GM18505 (cell line): ENCODE results near the gene SUCO.

Experiments used
- ATAC-seq: cut with Tn5 transposase; IDR thresholded peaks from one replicate; pipeline ENCODE4 v1.9.1; 2021; ENCODE audit not compliant: unreplicated experiment
- POLR2A ChIP-seq: IDR thresholded peaks from 4 replicates; pipeline ENCODE4 v1.6.1; 2011; ENCODE audit warnings: borderline replicate concordance; ENCODE audit not compliant: insufficient read depth, insufficient read length; ENCODE audit errors: extremely low read depth

Gene SUCO

DNA sequence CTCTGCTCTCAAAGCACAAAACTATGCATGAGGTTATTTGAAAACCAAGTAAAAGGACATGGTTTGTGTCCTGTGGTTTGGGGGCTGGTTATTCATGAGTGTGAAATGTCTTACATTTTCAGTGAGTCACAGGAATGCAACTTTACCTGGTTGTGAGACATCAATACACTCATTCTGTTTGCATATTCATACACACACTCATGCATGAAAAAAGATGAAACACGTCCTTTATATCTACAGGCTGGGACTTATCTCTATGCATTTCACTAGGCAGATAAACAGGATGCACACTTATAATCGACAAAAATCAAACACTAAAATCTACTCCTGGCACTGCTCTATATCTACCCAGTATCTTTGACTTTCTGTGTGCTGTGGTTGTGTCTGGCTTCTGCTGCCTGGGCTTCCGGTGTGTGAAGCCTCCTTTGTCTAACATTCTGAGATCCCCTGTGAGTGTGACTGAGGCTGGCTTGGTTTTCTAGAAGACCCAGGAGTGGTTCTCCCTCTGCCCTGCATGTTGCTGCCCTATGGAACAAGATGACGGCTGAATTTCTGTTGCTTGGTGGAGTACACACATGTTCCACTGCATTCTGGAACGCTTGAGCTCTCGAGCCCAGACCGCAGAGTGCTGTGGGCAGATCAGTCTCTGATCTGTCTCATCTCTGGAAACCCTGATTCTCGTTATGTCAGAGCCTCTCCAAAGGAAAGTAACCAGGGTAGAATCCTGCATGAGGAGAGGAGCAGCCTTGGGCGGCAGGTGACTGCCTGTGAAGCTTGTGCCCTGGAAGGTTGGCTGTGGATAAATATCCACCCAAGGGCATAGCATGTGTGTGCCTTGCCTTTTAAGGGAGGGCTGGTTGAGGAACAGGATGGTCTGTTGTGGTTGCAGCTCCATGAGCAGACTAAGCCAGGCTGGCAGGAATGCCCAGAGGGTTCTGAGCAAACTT is 106.2 kb downstream of the SUCO start:
- TF ChIP-seq POLR2A: no peak
- ATAC-seq: no peak

DNA sequence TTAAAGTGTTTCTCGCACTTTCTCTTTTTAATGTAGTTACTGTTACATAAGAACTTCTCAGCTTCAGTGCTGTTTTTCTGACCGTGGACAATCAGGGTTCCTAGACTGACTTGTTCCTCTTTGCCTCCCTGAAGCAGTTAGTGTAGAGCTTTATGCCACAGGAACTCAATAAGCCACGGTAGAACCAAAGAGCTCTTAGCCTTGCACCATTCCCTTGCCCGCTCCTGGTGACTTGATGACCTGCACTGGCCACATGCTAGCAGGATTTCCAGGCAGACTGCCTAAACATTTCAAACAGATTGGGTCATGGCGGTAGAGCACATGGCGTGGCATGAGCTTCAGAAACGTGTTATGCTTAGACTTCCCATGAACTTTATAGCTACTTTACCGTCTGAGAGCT is 107.2 kb downstream of the SUCO start:
- TF ChIP-seq POLR2A: no peak
- no peak for ATAC-seq

- ATAC-seq: no peak
- no peak for TF ChIP-seq POLR2A
Observed at GRCh38 chr1:172641492-172641891, 108.5 kb downstream of the SUCO start.

GRCh38 chr1:172642970-172643369 is 110.0 kb downstream of the SUCO start:
- ATAC-seq: no peak
- no peak for TF ChIP-seq POLR2A

- TF ChIP-seq POLR2A: no peak
- ATAC-seq: no peak
Observed at GRCh38 chr1:172646653-172647052, 113.7 kb downstream of the SUCO start.

- no peak for TF ChIP-seq POLR2A
- no peak for ATAC-seq
Observed at GRCh38 chr1:172647110-172647564, 114.2 kb downstream of the SUCO start.

DNA sequence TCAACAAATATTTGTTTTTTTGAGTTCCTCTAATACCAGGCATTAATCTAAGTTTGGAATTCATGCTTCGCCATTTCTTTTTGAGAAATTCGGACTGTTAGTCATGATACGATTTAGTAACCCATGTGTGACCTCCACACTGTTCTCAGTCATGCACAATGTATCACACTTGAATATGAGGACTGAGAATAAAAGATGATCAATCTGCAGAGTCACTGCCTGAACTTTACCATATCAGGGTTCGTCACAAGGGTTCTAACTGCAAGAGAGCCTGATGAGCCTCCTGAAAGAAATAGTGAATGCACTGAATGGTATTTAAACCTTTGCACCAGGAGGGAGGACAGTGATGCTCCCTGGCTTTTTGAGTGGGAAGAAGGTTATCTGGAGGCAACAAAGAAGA is 115.0 kb downstream of the SUCO start:
- TF ChIP-seq POLR2A: no peak
- ATAC-seq: no peak

GRCh38 chr1:172650474-172651193 is 117.7 kb downstream of the SUCO start:
- no peak for ATAC-seq
- no peak for TF ChIP-seq POLR2A

- TF ChIP-seq POLR2A: no peak
- no peak for ATAC-seq
Observed at GRCh38 chr1:172653015-172653709, 120.2 kb downstream of the SUCO start.

DNA sequence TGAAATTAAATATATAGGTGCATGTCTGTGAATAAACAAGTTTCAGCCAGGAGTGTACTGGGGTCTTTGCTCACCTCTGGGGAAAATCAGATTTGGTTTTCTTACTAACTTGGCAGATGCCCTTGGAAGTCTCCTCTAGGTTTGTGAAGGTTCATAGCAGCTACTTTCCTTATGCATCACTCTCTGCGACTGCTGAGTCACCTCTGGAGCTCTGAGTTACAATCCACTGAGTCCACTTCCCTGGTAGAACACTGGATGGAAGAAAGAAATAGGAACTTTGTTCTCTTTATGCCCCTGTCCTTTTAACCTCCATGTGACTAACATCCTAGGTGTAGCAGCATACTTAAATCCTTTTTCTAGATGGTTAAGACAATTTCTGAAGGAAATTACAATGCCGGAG is 121.6 kb downstream of the SUCO start:
- ATAC-seq: no peak
- TF ChIP-seq POLR2A: no peak

DNA sequence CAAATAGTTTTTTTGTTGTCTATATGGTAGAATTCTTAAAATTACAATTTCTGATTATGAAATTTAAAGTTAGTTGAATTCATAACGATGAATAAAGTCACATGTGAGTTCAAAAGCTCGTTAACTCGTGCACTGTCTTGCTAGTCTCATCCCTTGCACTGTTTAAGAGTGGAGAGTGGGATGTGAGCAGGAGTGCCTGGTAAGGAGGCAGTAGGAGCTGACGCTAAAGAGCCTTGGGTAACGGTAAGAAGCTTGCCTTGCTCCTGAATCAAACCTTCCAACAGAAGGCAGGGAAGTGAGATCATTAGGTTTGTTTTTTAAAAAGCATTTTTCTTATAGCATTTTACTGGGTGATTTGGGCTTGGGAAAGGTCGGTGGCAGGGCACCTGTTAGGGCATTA is 123.6 kb downstream of the SUCO start:
- ATAC-seq: no peak
- no peak for TF ChIP-seq POLR2A

DNA sequence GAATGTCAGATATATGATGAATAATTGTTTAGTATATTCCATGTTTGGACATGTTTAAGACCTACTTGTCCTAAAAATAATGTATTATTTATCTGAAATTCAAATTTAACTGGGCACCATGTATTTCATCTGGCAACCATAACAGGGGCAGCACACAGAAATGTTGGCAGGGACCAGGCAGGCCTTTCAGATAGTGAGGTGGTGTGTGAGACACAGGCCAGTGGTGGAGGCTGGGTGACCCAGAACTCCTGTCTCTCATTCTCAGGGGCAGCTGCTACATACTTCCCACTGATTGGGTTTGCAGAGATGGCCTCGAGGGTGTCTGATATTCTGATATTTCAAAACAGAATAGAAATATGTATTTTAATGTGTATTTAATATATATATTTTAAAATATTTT is 124.6 kb downstream of the SUCO start:
- ATAC-seq: no peak
- no peak for TF ChIP-seq POLR2A

DNA sequence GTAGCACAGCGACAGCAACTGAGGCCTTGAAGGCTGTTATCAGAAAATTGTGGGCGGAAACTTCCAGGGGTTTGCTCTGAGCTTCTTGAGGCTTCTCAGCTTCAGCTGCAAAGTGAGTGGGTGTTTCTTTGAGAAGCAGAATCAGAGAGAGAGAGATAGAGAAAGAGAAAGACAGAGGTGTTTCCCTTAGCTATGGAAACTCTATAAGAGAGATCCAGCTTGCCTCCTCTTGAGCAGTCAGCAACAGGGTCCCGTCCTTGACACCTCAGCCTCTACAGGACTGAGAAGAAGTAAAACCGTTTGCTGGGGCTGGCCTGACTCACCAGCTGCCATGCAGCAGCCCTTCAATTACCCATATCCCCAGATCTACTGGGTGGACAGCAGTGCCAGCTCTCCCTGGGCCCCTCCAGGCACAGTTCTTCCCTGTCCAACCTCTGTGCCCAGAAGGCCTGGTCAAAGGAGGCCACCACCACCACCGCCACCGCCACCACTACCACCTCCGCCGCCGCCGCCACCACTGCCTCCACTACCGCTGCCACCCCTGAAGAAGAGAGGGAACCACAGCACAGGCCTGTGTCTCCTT is 126.0 kb downstream of the SUCO start, which contains the start of gene FASLG:
FASLG (plus strand) TSS at position 233 of the 583 bp plus-strand sequence; CDS start at position 332, 99 bp downstream.
- ATAC-seq: no peak
- TF ChIP-seq POLR2A: no peak
